GM21825 (cell line): ENCODE measurements around the gene UMPS.
"Not testable (repeated sequence)": the region's sequence is repeated elsewhere in the genome, so short reads cannot be mapped to it uniquely, and the experiment has no call there.

ENCODE experiments used
- ATAC-seq: cut with Tn5 transposase; IDR thresholded peaks from one replicate; pipeline ENCODE4 v1.9.1; 2021; ENCODE audit warnings: mild to moderate bottlenecking, moderate library complexity; ENCODE audit not compliant: unreplicated experiment

Gene UMPS

DNA sequence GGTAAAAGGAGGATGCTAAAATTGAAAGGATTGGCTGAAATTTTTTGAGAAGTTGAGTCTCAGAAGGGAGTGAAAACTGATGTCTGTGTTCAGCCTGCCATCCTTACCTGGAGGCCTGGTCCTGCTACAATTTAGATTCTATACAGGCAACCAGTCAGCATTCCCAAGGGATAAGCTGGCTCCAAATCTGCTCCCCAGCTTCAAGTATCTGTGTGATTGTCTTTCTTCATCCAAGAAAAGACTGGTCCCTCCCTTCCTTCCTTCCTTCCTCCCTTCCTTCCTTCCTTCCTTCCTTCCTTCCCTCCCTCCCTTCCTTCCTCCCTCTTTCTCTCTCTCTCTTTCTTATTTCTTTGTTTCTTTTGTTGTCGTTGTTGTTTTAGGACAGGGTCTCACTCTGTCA lies 24.7 kb upstream of the UMPS start:
- no peak for ATAC-seq

DNA sequence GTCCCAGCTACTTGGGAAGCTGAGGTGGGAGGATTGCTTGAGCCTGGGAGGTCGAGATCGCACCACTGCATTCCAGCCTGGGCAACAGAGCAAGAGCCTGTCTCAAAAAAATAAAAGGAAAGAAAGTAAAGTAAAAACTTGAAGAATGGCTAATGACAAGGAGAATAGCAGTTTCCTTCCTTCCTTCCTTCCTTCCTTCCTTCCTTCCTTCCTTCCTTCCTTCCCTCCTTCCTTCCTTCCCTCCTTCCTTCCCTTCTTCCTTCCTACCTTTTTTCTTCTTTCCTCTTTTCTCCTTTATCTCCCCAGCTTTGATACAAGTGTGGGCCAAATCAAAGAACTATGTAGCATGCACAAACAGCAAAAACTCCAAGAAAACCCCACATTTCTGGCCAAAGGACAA lies 23.0 kb upstream of the UMPS start:
- ATAC-seq: not testable (repeated sequence)

DNA sequence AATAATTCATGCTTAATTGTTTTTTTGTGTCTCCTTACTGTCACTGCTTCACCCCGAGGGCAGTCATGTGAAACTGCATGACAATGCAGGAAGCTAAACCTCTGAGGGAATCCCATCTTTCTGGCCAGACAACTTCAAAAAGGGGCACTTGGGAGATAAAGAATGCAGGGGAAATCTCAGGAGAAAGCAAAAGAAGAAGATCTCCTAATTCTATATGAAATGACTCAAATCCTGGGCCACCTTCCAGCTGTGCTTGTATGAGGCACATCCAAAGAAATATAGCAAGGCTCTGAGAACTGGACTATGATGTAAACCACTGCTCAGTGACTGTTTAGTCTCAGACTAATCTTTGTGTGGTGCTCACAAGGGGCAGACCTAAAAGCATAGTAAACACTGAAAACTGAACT lies 22.6 kb upstream of the UMPS start:
- no peak for ATAC-seq

DNA sequence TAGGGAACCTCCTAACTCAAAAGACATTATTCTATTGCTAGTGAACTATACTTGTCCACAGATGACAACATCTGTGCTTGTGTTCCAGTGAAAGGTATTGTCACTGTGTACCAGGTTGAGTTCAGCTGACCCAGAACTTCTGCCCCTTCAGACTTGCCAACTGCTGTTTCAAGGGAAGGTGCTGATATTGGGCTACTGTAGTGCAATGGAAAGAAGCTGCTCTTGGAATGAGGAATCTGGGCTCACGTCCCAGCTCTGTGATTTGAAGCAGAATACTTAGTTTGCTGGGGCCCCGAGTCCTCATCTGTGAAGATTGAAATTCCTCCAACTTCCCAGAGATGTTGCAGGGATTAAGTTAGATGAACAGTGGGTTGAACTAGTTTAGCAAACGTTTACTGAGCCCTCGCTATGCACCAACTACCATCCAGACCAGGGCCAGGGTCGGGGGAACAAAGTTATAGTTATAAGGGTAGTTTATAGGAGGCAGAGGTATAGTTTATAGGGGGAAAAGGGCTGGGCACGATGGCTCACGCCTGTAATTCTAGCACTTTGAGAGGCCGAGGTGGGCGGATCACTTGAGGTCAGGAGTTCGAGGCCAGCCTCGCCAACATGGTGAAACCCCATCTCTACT lies 15.9 kb upstream of the UMPS start:
- no peak for ATAC-seq

DNA sequence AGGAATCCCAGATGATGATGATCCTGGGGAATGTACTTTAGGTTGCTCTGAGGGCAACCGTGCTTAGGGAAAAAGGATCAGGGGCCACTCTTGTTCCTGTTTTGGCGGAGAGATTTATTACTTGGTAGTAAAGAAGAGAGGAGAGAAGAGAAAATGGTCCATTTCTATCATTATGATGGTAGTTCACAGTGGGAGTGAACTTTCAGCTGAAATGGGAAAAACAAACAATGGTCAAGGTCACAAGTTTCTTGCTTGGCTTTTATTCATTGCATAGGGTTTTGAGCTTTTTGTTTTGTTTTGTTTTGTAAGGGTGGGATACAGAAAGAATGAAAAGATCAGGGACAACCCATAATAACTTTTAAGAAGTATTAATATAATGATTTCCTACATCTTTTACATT lies 7.7 kb upstream of the UMPS start:
- no peak for ATAC-seq

DNA sequence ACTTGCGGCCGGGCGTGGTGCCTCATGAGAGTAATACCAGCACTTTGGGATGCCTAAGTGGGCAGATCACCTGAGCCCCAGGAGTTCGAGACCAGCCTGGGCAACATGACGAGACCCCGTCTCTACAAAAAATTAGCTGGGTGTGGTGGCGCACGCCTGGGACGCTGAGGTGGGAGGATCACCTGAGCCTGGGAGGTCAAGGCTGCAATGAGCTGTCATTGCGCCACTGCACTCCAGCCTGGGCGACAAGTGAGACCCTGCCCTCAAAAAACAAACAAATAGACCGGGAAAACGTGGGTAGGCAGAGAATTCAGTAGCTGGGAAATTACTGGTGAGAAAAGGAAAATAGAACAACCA lies 667 bp downstream of the UMPS start:
- ATAC-seq: no peak

DNA sequence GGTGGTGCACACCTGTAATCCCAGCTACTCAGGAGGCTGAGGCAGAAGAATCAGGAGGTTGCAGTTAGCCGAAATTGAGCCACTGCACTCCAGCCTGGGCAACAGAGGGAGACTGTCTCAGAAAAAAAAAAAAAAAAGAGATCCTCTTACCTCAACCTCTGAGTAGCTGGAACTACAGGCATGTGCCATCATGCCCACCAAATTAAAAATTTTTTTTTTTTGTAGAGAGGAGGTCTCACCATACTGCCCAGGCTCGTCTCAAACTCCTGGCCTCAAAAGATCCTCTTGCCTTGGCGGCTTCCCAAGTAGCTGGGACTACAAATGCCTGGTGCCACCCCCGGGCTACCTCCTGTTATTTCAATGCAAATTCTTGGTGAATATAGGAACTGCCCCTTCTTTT lies 1.5 kb downstream of the UMPS start:
- no peak for ATAC-seq

DNA sequence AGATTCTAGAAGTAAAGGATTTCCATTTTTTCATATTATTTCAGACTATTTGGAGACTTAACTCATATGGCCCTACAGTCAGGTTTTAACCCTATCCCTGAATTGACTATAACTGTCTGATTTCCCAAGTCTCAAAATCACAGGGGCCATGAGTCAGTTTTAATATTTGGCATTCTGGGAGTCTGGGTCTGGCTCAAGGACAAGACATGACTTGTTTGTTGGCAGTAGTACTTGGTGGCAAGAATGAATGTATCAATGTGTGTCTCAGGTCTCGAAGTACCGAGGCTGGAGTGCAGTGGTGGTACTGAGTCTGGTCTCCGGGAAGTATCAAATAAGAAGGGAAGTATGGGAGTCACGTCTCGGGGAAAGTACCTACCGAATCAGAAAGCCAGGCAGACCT lies 10.8 kb downstream of the UMPS start:
- no peak for ATAC-seq

DNA sequence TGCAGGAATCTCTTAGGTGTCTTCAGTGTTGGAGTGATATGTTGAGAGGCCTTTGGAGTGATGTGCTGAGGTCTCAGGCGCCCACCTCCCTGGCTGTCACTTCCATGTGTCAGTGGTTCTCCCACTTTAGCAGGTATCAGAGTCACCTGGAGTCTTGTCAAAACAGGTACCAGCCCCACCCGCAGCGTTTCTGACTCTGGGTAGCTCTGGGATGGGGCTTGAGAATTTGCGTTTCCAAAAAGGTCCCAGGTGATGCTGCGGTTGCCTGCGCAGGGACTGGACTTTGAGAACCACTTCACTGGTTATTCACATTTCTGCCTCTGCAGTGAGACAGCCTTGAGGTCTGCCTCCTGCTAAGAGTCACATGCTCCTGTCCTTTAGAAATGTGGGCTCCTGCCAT lies 15.5 kb downstream of the UMPS start:
- ATAC-seq: no peak

DNA sequence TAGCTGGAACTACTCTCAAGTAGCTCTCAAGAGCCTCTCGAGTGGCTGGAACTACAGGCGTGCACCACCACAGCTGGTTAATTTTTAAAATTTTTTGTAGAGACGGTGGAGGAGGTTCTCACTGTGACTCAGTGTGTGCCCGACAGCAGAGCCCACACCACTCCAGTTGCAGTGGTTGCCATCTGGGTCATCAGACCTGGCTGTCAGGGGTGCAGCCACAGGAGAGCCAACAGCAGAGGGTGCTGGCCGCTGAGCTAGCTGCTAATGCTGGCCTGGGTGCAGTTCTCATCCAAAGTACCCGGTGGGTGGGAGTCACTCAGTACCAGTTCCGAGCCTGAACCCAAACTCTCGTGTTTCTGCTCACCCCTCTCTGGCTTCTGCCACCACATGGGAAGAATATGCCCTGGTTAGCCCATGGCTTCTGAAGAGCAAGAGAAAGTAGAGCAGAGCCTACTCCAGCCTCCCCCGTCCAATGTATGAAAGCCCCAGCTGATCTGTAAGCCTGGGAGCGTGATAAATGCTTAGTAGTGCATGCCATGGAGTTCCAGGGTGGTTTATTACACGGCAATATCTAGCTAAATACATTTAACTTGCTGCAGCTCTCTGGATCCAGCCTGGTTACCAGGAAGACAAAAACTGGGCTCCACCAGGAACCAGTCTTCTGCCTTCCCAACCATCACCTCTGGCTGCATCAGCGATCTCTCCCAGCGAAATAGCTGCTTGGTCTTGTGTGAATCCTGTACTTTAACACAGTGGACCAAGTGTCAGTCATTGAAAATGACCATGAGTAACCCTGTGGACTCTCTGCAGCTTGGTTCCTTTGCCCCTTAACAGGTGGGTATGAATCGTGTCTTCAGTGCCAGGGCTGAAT lies 17.1 kb downstream of the UMPS start:
- no peak for ATAC-seq

DNA sequence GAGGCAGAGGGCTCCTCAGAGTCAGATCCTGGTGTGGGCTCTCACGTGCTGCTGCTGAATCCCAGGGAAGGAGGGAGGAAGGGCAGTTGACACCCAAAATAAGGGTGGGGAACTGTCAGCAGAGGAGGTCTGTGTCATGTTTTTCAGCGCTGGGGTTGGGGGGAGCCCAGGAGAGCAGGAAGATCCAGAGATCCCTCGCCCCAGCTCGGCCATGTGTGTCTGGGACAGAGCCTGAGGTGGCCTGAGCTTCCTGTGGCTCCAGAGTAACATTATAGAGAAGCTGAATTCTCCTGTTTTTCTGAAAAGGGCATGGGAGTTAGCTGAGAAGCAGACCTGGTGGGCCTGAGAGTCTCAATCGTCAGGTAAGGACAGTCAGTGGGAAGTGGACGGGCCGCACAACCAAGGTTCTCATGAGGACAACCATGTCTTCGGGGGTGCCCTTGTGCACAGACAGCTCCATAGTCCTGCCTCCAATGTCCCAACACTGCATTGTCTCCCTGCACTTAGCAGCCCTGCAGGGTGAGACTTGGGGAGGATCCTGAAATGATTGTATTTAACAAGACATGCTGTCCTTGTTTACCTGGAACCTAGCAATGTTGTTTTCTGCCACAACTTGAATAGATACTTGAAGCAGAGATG lies 18.4 kb downstream of the UMPS start:
- no peak for ATAC-seq

DNA sequence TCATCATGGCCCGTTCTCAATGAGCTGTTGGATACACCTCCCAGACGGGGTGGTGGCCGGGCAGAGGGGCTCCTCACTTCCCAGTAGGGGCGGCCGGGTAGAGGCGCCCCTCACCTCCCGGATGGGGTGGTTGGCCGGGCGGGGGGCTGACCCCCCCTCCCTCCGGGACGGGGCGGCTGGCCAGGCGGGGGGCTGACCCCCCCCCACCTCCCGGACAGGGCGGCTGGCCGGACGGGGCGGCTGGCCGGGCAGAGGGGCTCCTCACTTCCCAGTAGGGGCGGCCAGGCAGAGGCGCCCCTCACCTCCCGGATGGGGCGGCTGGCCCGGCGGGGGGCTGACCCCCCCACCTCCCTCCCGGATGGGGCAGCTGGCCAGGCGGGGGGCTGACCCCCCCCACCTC lies 19.6 kb downstream of the UMPS start:
- ATAC-seq: not testable (repeated sequence)

DNA sequence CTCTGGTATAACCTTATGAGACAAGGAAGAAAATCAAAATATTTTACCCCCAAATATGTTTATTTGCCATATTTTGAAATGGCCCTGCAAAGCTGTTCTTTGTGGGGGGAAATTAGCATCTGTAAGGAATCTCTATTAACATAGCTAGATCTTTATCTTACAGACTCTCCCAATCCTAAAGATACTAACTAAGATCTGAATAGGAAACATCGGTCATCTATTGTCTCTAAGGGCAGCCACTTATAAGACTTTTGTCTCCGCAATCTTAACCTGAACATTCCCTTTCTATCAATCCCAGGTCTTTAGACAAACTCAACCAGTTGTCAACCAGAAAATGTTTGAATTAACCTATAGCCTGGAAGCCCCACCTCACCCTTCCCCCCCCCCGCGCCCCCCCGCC lies 21.2 kb downstream of the UMPS start:
- ATAC-seq: no peak

DNA sequence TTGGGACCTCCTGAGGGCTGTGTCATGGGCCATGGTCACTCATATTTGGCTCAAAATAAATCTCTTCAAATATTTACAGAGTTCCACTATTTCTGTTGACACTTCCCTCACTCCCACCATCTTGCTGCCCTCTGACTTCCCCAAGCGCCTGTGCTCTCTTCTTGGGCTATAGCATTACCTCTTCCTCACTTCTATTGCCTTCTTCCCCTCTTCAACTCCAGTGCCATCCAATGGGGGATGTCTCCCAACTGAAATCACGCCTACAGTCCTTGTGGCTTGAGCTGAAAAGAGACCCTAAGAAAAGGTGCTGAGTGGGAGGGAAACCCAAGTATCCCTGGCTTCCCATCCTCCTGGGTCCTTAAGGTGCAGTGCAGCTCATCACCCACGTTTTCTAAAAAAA lies 21.8 kb downstream of the UMPS start:
- ATAC-seq: no peak

DNA sequence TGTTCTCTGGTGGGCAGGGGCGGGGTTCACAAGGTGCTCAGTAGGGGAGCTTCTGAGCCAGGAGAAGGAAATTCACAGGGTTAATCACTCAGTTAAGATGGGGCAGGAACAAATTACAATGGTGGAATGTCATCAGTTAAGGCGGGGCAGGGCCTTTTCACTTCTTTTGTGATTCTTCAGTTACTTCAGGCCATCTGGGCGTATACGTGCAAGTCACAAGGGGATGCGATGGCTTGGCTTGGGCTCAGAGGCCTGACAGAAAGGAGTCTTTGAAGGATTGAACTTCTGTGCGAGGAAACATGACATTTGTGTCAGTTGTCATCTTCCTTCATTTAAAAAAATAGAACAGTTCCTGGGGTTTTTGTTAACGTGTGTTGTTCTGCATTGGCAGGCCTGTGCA lies 27.7 kb downstream of the UMPS start:
- not testable (repeated sequence) for ATAC-seq

DNA sequence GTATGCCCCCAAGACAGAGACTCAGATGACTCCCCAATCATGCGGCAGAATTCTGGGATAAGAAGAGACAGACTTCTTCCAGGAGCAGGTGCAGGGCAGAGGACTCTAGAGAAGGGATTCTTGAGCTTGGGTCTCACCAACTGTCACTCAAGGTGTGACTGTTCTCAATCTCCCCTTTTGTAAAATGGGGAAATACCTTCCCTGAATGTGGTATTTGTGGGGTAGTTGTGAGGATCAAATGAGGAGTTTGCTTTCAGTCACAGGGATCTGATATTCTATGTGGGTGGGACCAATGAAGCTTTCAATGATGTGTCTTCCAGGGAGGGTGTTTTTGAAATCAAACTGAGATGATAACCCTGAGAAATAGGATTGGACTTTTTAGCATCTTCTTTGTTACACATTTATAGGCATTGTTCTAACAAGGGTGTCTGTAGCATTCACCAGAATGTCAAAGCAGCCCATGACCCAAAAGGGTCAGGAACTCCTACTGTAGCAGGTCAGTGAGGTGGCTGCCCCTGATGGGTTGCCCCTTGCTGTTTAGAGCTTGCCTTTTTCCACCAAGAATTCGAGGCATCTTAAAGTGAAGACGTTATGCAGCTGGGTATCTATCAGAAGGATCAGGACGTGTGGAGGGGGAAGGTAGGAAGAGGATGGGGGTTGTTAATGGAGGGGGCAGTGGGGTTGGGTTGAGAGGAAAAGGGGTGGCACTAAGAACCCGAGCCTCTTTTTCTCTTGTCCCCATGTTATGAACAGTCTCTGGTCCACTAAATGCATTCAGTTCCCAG lies 28.8 kb downstream of the UMPS start:
- ATAC-seq: no peak

DNA sequence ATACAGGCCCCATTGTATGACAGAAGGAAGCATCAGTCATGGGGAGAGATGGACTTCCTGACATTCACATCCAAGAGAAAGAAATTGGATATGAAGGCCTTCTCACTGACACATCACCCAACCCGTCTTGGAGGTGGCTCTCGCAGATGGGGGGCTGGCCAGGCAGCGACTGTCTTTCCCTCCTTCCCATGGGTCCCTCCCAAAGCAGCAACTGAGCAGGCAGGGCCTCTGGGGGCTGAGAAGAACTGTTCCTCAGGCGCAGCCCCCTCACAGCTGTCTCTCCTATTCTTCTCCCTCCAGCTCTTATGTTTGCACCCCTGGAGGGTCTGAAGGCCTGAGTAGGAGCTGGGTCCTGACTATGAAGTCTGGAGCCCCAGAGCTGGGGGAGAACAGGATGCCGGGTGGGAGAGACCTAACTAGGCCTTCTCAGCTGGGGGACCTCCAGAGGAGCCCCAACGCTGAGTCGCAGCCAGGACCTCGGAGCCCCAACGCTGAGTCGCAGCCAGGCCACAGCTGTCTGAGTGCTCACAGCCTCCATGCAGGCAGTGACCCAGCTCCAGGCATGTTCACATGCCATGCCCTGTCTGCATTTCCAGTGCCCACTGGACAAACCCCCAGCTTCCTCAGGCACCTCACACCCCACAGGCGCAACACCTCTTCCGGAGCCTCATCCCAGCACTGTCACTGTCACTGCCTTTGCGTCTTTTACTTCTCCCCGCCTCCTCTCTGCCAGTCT lies 29.6 kb downstream of the UMPS start:
- no peak for ATAC-seq

DNA sequence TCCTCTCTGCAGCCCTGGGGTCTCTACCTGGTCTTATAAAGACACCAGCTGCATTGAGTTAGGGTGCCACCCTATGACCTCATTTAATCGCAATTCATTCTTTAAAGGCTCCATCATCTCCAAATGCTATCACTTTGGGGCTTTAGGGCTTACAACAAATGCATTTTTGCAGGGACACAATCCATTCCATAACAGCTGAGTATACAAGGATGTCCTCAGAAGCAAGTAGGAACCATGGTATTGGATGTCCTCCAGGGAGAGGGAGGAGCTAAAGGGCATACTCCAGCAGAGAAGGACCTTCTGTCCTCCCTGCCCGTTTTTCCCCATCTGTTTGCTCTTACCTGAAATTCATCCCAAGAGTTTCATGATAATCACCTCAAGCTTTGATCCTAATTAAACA lies 30.3 kb downstream of the UMPS start:
- no peak for ATAC-seq

DNA sequence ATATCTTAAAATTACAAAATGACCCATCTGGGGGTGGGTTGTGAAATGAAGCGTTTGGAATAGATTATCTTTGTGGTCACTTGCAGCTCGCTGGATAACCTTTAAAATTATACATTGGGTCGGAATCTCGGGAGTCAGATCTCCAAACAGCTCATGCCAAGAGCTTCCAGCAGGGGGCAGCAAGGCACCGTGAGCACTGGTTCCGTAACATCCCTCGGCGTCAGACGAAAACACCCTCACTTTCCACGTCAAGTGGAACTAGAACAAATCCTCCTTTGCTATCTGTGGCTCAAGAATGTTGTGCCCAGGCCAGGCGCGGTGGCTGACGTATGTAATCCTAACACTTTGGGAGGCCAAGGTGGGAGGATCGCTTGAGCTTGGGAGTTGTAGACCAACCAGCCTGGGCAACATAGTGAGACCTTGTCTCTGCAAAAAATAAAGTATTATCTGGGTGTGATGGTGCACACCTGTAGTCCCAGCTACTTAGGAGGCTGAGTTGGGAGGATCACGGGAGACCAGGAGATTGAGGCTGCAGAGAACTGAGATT lies 31.1 kb downstream of the UMPS start:
- ATAC-seq: peak; percentile 65

DNA sequence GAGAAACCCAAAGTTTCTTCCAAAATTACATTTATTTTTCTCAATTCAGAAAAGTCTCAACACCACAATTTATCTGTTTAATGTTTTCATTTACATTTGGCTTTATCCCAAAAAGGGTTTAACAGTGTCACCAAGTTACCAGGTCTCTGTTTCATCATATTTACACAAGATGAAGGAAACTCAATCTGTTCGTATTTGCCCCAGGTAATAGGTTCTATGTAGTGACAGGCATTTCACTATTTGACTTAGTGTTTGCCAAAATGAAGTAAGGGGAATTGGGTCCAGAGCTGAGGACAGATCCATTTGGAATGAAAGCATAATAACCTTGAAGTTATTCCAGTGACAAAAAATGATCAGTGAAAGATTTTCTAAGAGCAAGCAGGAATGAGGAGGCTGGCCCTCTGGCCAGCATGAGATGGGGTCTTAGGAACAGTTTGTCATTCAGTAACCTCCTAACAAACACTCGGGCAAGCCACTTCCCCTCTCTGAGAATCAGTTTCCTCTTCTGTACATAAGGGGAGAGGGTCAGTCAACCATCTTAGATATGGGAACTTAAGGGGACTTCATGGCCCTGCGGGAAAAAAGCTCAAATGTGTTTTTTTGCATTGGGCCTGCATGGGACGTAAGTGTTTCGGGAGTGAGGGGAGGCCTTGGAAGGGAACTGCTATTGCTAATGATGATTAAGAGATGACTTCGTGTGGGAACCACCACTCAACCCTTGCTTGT lies 31.8 kb downstream of the UMPS start:
- ATAC-seq: no peak
